Upper lobe of left lung (tissue), 6 donors: Measurements from ENCODE around the gene PRKAA1. TPM values are rescaled to one million over a fixed set of nuclear protein-coding genes. Genes with fewer than 3 reads are reported as not detected.
"Not testable (repeated sequence)": the region's sequence is repeated elsewhere in the genome, so short reads cannot be mapped to it uniquely, and the experiment has no call there.

ENCODE experiments used
- ATAC-seq, 2 donors: fragments of 200-7000 bp; cut with Tn5 transposase; one replicate each; pipeline ENCODE4 v1.9.1; 2022; ENCODE audit warnings: mild to moderate bottlenecking in 2 of 2, moderate library complexity in 2 of 2; ENCODE audit not compliant: low FRiP score in 2 of 2
- DNase-seq, 2 donors: peaks; one replicate each; pipeline ENCODE4 v3.0.0-alpha.2; 2019 to 2020
- H3K27ac ChIP-seq, 4 donors: fragments of 200-600 bp; sonication (generic); one replicate each; pipeline ENCODE4 v1.5.1; 2016 to 2019
- H3K27me3 ChIP-seq, 4 donors: fragments of 200-600 bp; sonication (generic); one replicate each; pipeline ENCODE4 v1.5.1; 2017 to 2019
- H3K36me3 ChIP-seq, 4 donors: fragments of 200-600 bp; sonication (generic); one replicate each; pipeline ENCODE4 v1.5.1; 2016 to 2019
- H3K4me1 ChIP-seq, 4 donors: fragments of 200-600 bp; sonication (generic); one replicate each; pipeline ENCODE4 v1.5.1; 2018 to 2019
- H3K4me3 ChIP-seq, 4 donors: fragments of 200-600 bp; sonication (generic); one replicate each; pipeline ENCODE4 v1.5.1; 2017 to 2019; ENCODE audit warnings: mild to moderate bottlenecking in 2 of 4, moderate library complexity in 1 of 4
- H3K9me3 ChIP-seq, 4 donors: fragments of 200-600 bp; sonication (generic); one replicate each; pipeline ENCODE4 v1.5.1; 2018 to 2019
- EP300 ChIP-seq, 4 donors: sonication (generic); formaldehyde crosslinking; IDR thresholded peaks; one replicate each; pipeline ENCODE4 v1.5.1; 2017; ENCODE audit warnings: antibody characterized with exemption in 4 of 4, control low read depth in 2 of 4
- POLR2A ChIP-seq, 4 donors: fragments of 450-650 bp; IDR thresholded peaks; one replicate each; pipeline ENCODE4 v1.5.1; 2016 to 2017; ENCODE audit warnings: antibody characterized with exemption in 4 of 4, mild to moderate bottlenecking in 2 of 4
- POLR2AphosphoS5 ChIP-seq, 2 donors: sonication (generic); formaldehyde crosslinking; IDR thresholded peaks; one replicate each; pipeline ENCODE4 v1.5.1; 2017; ENCODE audit warnings: antibody characterized with exemption in 2 of 2
- WGBS, 2 donors: methylation state at CpG; one replicate each; pipeline ENCODE4 v1.1.5; 2017 to 2018; 5-methylcytosine and 5-hydroxymethylcytosine counted together
- total RNA-seq, 6 donors: library from RNA; depleted of rRNA in 4 of 6; stranded (reverse); fragments of >200 nt in 4 of 6; gene quantifications; one replicate each; pipeline versions ENCODE4 v1.1.0 to v1.2.1, GENCODE V29; 2016 to 2021
- TF ChIP-seq, protein P1 (sequence below), 6 experiments: fragments of 450-650 bp in 4 of 6; fragments of 200-600 bp in 2 of 6; sonication (generic) in 2 of 6; IDR thresholded peaks; one replicate each; pipeline ENCODE4 v1.5.1; 2016 to 2019; ENCODE audit warnings: antibody characterized with exemption in 6 of 6
- donor health status: DM: no; HTN: no; CAD: no; lungs with moderate emphysema.
- donor health status: DM: no; HTN: yes; CAD: no; lungs with severe emphysema.

Gene PRKAA1
- total RNA-seq, 6 donors from 2014 or later, result 53.9 to 94.7 (median 74.5) TPM

DNA sequence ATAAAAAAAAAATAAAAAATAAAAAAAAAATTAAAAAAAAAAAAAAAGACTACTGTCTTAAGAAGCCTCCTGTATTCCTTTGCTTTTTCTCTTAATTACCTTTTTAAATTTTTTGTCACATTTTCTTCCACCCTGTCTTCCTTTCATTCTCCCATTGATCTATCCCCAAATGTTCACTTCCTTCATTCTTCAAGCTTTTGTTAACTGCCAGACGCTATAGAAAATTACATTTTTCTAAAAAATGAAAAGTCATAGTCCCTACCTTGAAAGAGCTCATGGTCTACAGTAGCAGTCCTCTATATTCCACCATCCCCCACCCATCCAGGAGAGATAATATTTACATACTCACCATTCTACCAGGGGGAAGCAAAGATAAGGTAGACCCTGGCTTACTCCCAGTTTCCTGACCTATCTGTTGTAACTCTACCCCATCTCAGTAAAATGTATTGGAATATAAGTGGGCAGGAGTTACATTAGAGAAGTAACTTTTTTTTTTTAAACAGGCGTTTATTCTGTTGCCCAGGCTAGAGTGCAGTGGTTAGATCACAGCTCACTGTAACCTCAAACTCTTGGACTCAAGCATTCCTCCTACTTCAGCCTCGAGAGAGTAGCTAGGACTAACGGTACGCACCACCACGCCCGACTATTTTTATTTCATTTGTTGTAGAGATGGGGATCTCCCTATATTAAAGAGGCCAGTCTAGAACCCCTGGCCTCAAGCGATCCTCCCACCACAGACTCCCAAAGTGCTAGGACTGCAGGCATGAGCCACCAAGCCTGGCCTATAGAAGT, 3.8 kb upstream of the PRKAA1 start:
- no peak overlapping the region for H3K4me3 ChIP-seq
- ATAC-seq (no peak), DNase-seq (no peak)
- no peaks in the 10 kb centered on the region for H3K36me3 ChIP-seq
- H3K27ac ChIP-seq, result no peak overlapping the region
- no peaks in the 10 kb centered on the region for H3K9me3 ChIP-seq
- peaks cover under 1 to 12% (median 9%) of the 10 kb centered on the region in 4 donors for H3K4me1 ChIP-seq
- H3K27me3 ChIP-seq, result no peaks in the 10 kb centered on the region
- TF ChIP-seq POLR2A (IDR thresholded peaks at IDR 0.05) (no peak), POLR2AphosphoS5 (IDR thresholded peaks at IDR 0.05) (no peak), EP300 (IDR thresholded peaks at IDR 0.05) (no peak)
- TF ChIP-seq, protein P1, sequence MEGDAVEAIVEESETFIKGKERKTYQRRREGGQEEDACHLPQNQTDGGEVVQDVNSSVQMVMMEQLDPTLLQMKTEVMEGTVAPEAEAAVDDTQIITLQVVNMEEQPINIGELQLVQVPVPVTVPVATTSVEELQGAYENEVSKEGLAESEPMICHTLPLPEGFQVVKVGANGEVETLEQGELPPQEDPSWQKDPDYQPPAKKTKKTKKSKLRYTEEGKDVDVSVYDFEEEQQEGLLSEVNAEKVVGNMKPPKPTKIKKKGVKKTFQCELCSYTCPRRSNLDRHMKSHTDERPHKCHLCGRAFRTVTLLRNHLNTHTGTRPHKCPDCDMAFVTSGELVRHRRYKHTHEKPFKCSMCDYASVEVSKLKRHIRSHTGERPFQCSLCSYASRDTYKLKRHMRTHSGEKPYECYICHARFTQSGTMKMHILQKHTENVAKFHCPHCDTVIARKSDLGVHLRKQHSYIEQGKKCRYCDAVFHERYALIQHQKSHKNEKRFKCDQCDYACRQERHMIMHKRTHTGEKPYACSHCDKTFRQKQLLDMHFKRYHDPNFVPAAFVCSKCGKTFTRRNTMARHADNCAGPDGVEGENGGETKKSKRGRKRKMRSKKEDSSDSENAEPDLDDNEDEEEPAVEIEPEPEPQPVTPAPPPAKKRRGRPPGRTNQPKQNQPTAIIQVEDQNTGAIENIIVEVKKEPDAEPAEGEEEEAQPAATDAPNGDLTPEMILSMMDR (IDR thresholded peaks at IDR 0.05), result no peak
- WGBS, 2 donors, result 75 to 83% methylated on average over 8 of the region's 8 CpGs

DNA sequence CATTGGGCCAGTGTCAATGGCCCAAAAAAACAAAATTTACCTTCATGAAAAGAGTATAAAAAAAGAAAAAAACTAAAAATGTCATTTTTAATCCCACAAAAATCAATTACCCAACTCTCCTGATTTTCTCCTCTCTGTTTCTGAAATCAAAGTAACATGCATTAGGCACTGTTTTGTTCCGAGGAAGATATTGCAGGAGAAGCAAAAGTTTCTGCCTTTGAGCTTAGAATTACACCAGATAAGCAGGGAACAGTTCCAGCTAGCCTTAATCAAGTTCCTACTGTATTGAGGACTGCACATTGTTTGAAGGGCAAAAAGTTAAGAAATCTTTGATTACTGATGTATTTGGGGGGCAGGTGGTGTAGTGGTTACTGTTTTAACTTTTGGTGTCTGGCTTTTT, 1.1 kb upstream of the PRKAA1 start:
- DNase-seq (no peak), ATAC-seq (no peak)
- Histone ChIP-seq H3K4me3 (no peak overlapping the region), H3K9me3 (no peaks in the 10 kb centered on the region), H3K4me1 (peaks cover 16 to 31% (median 26%) of the 10 kb centered on the region in 4 donors), H3K36me3 (no peaks in the 10 kb centered on the region), H3K27ac (no peak overlapping the region), H3K27me3 (no peaks in the 10 kb centered on the region)
- TF ChIP-seq POLR2A (IDR thresholded peaks at IDR 0.05), result no peak
- no peak for TF ChIP-seq POLR2AphosphoS5 (IDR thresholded peaks at IDR 0.05)
- WGBS, 2 donors, result 0 to 63% methylated on average over 1 of the region's 1 CpG

DNA sequence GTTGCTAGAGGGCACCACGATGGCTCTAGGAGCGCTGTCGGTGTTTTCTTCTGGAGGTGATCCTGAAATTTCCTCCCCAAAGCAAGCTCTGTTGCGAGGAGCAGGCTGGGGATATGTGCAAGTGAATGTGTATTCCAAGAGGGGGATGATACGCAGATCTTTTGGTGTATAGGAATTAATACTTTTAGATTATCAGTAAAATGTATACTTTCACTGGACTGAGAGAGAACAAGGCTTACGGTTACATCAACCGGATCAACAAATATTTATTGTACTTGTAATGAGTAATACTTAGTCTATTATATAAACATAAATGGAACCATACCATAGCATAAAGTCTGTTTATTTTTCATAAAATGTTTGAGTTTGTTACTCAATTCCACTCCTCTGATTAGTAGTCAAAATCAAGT, 632 bp upstream of the PRKAA1 start:
- 3 to 6% methylated on average over 7 of the region's 7 CpGs for WGBS, 2 donors

DNA sequence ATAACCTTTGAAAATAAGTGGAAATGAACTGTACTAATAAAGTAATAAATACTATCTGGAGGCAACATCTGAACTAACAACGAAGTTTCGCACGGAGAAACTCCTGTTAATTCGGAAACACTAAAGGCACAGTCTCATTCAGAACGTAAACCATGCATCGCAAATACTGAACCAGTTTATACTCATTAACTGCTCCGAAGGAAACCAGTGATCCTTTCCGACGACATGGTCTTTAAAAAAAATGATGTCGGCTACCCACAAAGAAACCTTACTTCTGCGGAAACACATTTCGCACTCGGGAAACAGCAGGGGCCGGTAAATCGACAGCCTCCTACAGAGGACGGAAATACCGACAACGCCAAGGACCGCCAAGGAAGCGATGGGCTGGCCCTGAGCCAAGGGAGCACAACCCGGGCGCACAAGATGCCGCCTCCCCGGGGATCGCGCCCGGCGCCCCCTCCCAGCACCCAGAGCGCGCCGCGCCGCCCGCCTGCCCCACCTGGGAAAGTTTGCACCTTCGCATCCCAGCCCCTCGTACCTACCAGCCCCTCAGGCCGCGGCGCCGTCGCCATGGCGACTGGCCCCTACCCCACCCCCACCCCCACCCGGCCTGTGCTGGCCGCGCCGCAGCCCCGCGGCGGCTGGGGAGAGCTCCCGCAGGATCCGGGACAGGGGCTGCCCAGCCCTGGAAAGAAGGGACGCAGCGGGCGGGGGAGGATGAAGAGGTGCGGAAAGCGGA, 732 bp downstream of the PRKAA1 start:
- peak; percentile 12 to 36 for TF ChIP-seq POLR2AphosphoS5 (IDR thresholded peaks at IDR 0.05)
- TF ChIP-seq, protein P1 (IDR thresholded peaks at IDR 0.05), result no peak
- WGBS, 2 donors, result 0 to 1% methylated on average over 13 to 27 of the region's 56 CpGs
- Histone ChIP-seq H3K4me1 (peaks cover 16 to 34% (median 30%) of the 10 kb centered on the region in 4 donors), H3K36me3 (no peaks in the 10 kb centered on the region), H3K9me3 (no peaks in the 10 kb centered on the region), H3K27me3 (no peaks in the 10 kb centered on the region), H3K27ac (peak overlapping the region; percentile 88 to 98 (median 95)), H3K4me3 (peak overlapping the region; percentile 76 to 99 (median 94))
- ATAC-seq (peak; percentile 72 to 76), DNase-seq (peak; percentile 84 to 93)

More for the DNA sequence above, 632 bp upstream of the PRKAA1 start:
- Histone ChIP-seq H3K27me3 (no peaks in the 10 kb centered on the region), H3K36me3 (no peaks in the 10 kb centered on the region), H3K9me3 (no peaks in the 10 kb centered on the region), H3K4me3 (peak overlapping the region; percentile 45 to 98 (median 84)), H3K4me1 (peaks cover 16 to 31% (median 28%) of the 10 kb centered on the region in 4 donors), H3K27ac (peak overlapping the region; percentile 88 to 98 (median 95))
- TF ChIP-seq POLR2A (IDR thresholded peaks at IDR 0.05) (no peak), POLR2AphosphoS5 (IDR thresholded peaks at IDR 0.05) (no peak), EP300 (IDR thresholded peaks at IDR 0.05) (no peak)
- TF ChIP-seq, protein P1 (IDR thresholded peaks at IDR 0.05), result no peak
- DNase-seq (no peak), ATAC-seq (peak in 1 of 2 donors; percentile 64)

DNA sequence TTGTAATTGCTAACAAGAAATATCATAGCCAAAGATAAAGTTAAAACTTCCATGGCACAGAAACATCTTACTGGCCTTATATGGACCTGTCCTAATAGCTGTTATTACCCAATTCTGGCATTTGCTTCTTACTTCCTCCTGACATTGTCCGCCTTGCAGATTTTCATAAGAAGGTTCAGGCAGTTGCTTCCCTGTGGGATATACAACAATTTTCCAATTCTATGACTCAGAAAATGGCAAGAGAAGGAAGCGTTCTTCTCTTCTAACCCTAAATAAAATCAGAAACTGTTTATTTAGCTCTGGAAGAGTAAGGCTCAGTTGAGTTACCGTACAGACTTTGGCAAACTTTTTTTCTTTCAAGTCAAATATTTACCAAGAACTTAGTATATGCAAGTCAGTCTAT, 1.7 kb downstream of the PRKAA1 start:
- 21 to 22% methylated on average over 3 of the region's 3 CpGs for WGBS, 2 donors
- Histone ChIP-seq H3K36me3 (no peaks in the 10 kb centered on the region), H3K27ac (peak overlapping the region; percentile 50 to 98 (median 90)), H3K27me3 (no peaks in the 10 kb centered on the region), H3K4me1 (peaks cover 18 to 43% (median 35%) of the 10 kb centered on the region in 4 donors), H3K4me3 (peak overlapping the region in 3 of 4 donors; percentile 76 to 98 (median 91)), H3K9me3 (no peaks in the 10 kb centered on the region)
- TF ChIP-seq EP300 (IDR thresholded peaks at IDR 0.05), result no peak
- TF ChIP-seq POLR2A (IDR thresholded peaks at IDR 0.05), result no peak
- TF ChIP-seq, protein P1 (IDR thresholded peaks at IDR 0.05), result no peak
- TF ChIP-seq POLR2AphosphoS5 (IDR thresholded peaks at IDR 0.05), result no peak
- DNase-seq (peak in 1 of 2 donors; percentile 32), ATAC-seq (peak in 1 of 2 donors; percentile 66)

DNA sequence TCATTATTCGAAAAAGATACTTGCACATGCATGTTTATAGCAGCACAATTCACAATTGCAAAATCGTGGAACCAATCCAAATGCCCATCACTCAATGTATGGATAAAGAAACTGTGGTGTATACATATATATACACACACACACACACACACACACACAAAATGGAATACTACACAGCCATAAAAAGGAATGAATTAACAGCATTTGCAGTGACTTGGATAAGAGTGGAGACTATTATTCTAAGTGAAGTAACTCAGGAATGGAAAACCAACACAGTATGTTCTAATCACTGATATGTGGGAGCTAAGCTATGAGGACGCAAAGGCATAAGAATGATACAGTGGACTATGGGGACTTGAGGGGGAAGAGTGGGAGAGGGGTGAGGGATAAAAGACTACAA, 3.3 kb downstream of the PRKAA1 start:
- WGBS, 2 donors, result 82 to 90% methylated on average over 3 of the region's 3 CpGs
- not testable (repeated sequence) for ATAC-seq, H3K9me3 ChIP-seq, H3K27me3 ChIP-seq, H3K27ac ChIP-seq, H3K4me3 ChIP-seq, DNase-seq, H3K36me3 ChIP-seq
- peaks cover 22 to 53% (median 45%) of the 10 kb centered on the region in 4 donors for H3K4me1 ChIP-seq

DNA sequence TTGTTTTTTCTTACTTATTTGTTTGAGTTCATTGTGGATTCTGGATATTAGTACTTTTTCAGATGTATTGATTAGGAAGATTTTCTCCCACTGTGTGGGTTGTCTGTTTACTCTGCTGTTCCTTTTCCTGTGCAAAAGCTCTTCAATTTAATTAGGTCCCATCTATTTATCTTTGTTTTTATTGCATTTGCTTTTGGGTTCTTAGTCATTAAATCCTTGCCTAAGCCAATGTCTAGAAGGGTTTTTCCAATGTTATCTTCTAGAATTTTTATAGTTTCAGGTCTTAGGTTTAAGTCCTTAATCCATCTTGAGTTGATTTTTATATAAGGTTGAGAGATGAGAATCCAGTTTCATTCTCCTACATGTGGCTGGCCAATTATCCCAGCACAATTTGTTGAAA, 3.8 kb downstream of the PRKAA1 start:
- not testable (repeated sequence) for H3K4me3 ChIP-seq, ATAC-seq, H3K27ac ChIP-seq, H3K27me3 ChIP-seq, H3K36me3 ChIP-seq, DNase-seq, H3K9me3 ChIP-seq
- H3K4me1 ChIP-seq, result peaks cover 22 to 53% (median 49%) of the 10 kb centered on the region in 4 donors
